Measurements from ENCODE around the gene DCX. TPM values are rescaled to one million over a fixed set of nuclear protein-coding genes. Genes with fewer than 3 reads are reported as not detected.

Gene DCX
- total and polyA plus RNA-seq, 9 of the 15 experiments (the other 6 are each of a cell fraction or from before 2014, with no cell fraction given) = not detected

DNA sequence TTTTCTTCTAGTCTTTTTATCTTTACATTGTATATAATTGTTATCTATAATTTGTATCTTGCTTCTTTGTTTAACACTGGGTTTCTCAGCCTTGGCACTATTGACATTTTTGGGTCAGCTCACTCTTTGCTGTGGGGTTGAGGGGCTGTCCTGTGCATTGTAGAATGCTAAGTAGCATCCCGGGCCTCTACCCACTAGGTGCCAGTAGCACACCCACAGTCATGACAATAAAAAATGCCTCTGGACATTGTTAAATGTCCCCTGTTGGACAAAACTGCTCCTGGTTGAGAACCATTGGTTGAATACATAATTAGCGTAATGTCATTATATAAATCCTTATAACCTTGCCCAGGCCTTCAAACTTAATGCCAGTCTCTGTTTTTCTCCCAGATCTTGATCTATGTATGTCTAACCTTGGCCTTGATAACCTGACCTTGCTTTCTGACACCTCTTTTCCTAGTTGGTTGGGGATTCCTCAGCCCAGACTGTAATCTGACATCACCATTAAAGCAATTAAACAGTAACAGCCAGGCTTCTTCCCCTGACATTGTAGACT lies 46.1 kb downstream of the DCX start:
- TF ChIP-seq, protein P1, sequence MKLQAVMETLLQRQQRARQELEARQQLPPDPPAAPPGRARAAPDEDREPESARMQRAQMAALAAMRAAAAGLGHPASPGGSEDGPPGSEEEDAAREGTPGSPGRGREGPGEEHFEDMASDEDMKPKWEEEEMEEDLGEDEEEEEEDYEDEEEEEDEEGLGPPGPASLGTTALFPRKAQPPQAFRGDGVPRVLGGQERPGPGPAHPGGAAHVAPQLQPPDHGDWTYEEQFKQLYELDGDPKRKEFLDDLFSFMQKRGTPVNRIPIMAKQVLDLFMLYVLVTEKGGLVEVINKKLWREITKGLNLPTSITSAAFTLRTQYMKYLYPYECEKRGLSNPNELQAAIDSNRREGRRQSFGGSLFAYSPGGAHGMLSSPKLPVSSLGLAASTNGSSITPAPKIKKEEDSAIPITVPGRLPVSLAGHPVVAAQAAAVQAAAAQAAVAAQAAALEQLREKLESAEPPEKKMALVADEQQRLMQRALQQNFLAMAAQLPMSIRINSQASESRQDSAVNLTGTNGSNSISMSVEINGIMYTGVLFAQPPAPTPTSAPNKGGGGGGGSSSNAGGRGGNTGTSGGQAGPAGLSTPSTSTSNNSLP (IDR thresholded peaks at IDR 0.05; ENCODE audit: borderline replicate concordance, low read depth, low read length) = no peak
- no peak for TF ChIP-seq ZFP1 (CRISPR knock-in tag; IDR thresholded peaks at IDR 0.05)
- TF ChIP-seq, protein P2, sequence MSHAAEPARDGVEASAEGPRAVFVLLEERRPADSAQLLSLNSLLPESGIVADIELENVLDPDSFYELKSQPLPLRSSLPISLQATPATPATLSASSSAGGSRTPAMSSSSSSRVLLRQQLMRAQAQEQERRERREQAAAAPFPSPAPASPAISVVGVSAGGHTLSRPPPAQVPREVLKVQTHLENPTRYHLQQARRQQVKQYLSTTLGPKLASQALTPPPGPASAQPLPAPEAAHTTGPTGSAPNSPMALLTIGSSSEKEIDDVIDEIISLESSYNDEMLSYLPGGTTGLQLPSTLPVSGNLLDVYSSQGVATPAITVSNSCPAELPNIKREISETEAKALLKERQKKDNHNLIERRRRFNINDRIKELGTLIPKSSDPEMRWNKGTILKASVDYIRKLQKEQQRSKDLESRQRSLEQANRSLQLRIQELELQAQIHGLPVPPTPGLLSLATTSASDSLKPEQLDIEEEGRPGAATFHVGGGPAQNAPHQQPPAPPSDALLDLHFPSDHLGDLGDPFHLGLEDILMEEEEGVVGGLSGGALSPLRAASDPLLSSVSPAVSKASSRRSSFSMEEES (CRISPR knock-in tag; IDR thresholded peaks at IDR 0.05) = no peak
- no peak for TF ChIP-seq ZNF174 (CRISPR knock-in tag; IDR thresholded peaks at IDR 0.05)
- no peak for TF ChIP-seq FIP1L1 (IDR thresholded peaks at IDR 0.05; ENCODE audit: low read depth, low read length, poor library complexity, severe bottlenecking)
- TF ChIP-seq ZNF224 (CRISPR knock-in tag; IDR thresholded peaks at IDR 0.05) = no peak
- TF ChIP-seq ERF (CRISPR knock-in tag; IDR thresholded peaks at IDR 0.05) = no peak
- Histone ChIP-seq H3K4me2 (ENCODE audit: insufficient read depth, low read length) (no peak overlapping the region), H2AFZ (ENCODE audit: low read depth, low read length) (no peak overlapping the region), H3K4me3 (no peak overlapping the region), H3K79me2 (ENCODE audit: control insufficient read depth, insufficient read depth, low read length) (no peaks in the 10 kb centered on the region), H3K27ac (ENCODE audit: extremely low read depth, low read depth, low read length) (no peak overlapping the region), H3K9me1 (ENCODE audit: control insufficient read depth, insufficient read depth, low read length) (no peaks in the 10 kb centered on the region), H3K36me3 (ENCODE audit: control insufficient read depth, insufficient read depth, low read length) (no peaks in the 10 kb centered on the region), H3K27me3 (ENCODE audit: control insufficient read depth in 2 of 2, insufficient read depth in 2 of 2, low read length in 2 of 2) (no peaks in the 10 kb centered on the region), H4K20me1 (replicated peaks; ENCODE audit: control insufficient read depth, insufficient read depth, low read length) (no peaks in the 10 kb centered on the region), H3K4me1 (replicated peaks in 1 of 2; ENCODE audit: control insufficient read depth in 2 of 2, insufficient read depth in 2 of 2, low read length in 2 of 2) (no peaks in the 10 kb centered on the region), H3K9ac (ENCODE audit: insufficient read depth in 1 of 2, low read depth in 2 of 2, low read length in 2 of 2) (no peak overlapping the region), H3K9me3 (replicated peaks; ENCODE audit: control insufficient read depth, insufficient read depth, low read depth, low read length) (no peaks in the 10 kb centered on the region)
- intact Hi-C loops (cut with micrococcal nuclease) (no loop called here), in situ Hi-C loops (cut with MboI) (no loop called here)
- BruUV-seq (replicated peaks) = no TSS peak
- WGBS (ENCODE audit: insufficient coverage, low coverage, missing lambda C conversion rate) = 0% methylated on average over 2 of the region's 2 CpGs
- no peak for FAIRE-seq
- ATAC-seq = no peak
- CTCF ChIA-PET (ENCODE audit: low intra/inter-chr PET ratio) = no interaction called here
- POLR2A ChIA-PET = no interaction called here
- DNase-seq (ENCODE audit: extremely low read depth in 1 of 4, low spot score in 3 of 4) = no peak

All from K562 (cell line).